BLaER1 treated with 17β-estradiol and CSF1 and Interleukin-3, amounts not matched to agents 10 nM and 100 nM (cell line): ENCODE results near the gene TRDMT1.

Experiments used
- H3K27ac ChIP-seq, 11 experiments: shearing (Covaris generic); formaldehyde crosslinking; 2 replicates each; pipeline ENCODE4 v1.8.1; 2022
- H3K27me3 ChIP-seq, 11 experiments: shearing (Covaris generic); formaldehyde crosslinking; 2 replicates each; pipeline ENCODE4 v1.8.1; 2022
- H3K36me3 ChIP-seq, 11 experiments: shearing (Covaris generic); formaldehyde crosslinking; 2 replicates each; pipeline ENCODE4 v1.8.1; 2022
- H3K4me1 ChIP-seq, 10 experiments: shearing (Covaris generic); formaldehyde crosslinking; 2 replicates each; pipeline ENCODE4 v1.8.1; 2022
- H3K4me2 ChIP-seq, 11 experiments: shearing (Covaris generic); formaldehyde crosslinking; 2 replicates each; pipeline ENCODE4 v1.8.1; 2022
- H3K4me3 ChIP-seq, 10 experiments: shearing (Covaris generic); formaldehyde crosslinking; 2 replicates each; pipeline ENCODE4 v1.8.1; 2022
- H3K9ac ChIP-seq, 11 experiments: shearing (Covaris generic); formaldehyde crosslinking; 2 replicates each; pipeline ENCODE4 v1.8.1; 2022
- H3K9me3 ChIP-seq, 11 experiments: shearing (Covaris generic); formaldehyde crosslinking; replicated peaks in 1 of 11; 2 replicates each; pipeline ENCODE4 v1.8.1; 2022
- H4K20me1 ChIP-seq, 11 experiments: shearing (Covaris generic); formaldehyde crosslinking; 2 replicates each; pipeline ENCODE4 v1.8.1; 2022
- Cebpa-rat ChIP-seq, 11 experiments: shearing (Covaris generic); IDR thresholded peaks; 2 replicates each; pipeline ENCODE4 v1.8.1; 2022

TRDMT1 gene

GRCh38 chr10:17200912-17201793 lies at the start of gene TRDMT1:
TRDMT1 (minus strand) TSS chr10:17201672; CDS start chr10:17201634, 38 bp downstream.
- Histone ChIP-seq H3K4me2 (peak within 1 kb of the TSS; percentile 71 to 88 (median 82)), H3K4me1 (peaks cover 18 to 29% (median 22%) of the 10 kb centered on the region in 10 experiments), H3K9me3 (peaks cover 0 to 5% (median 0%) of the 10 kb centered on the region in 11 experiments; a peak in 2 of 22 replicates), H3K27me3 (no peaks in the 10 kb centered on the region), H4K20me1 (no peaks in the 10 kb centered on the region), H3K27ac (peak within 1 kb of the TSS; percentile 91 to 98 (median 97)), H3K4me3 (peak within 1 kb of the TSS; percentile 64 to 84 (median 80)), H3K9ac (peak within 1 kb of the TSS; percentile 89 to 96 (median 96)), H3K36me3 (no peaks in the 10 kb centered on the region)
- no peak for TF ChIP-seq Cebpa-rat (IDR thresholded peaks at IDR 0.05)

DNA sequence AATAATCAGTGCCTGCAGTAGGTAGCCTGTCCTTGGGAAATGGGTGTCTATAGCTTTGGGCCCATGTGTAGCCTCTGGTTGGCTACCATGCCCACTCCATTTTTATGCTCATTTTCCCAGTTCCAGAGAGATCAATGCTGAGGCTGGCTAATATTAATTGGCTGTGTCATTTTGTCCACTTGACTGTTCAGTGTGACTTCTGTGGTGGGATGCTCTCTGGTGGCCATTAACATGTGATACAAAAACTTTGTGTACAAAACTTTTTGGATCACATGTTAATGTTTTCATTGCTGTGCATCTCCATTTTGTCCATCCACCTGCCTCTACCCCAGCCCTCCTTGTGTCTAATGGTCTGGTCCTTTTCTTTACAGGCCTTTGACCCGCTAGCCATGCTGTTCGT lies 49.3 kb upstream of the TRDMT1 start:
- Histone ChIP-seq H3K27me3 (no peaks in the 10 kb centered on the region), H3K9ac (no peak overlapping the region), H3K4me1 (peaks cover 0 to 11% (median 8%) of the 10 kb centered on the region in 10 experiments; a peak in 13 of 20 replicates), H3K4me2 (no peak overlapping the region), H3K36me3 (0 out of 22 replicates have a peak, but pooled peaks cover 0 to 7% (median 0%) of the 10 kb centered on the region in 11 experiments), H4K20me1 (no peaks in the 10 kb centered on the region), H3K27ac (no peak overlapping the region), H3K9me3 (peaks cover 35 to 59% (median 44%) of the 10 kb centered on the region in 11 experiments), H3K4me3 (no peak overlapping the region)
- TF ChIP-seq Cebpa-rat (IDR thresholded peaks at IDR 0.05), result no peak

DNA sequence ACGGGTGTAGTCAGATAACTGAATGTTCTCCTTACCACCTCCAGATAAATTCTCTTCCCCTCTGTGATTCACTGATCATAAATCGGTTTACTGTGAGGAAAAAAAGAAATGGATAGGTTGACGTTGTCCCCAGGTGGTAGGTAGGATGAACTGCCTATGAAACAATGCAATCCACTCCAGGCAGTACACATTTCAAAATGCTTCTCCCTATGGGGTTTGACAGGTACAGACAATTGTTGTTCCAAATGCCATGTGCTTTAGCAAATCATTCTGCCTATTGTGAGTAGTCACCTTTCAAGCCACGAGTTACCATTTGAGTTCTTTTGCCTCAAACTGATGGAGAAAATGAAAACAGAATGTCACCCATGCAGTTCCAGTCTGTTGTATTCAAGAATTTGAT lies 48.3 kb upstream of the TRDMT1 start:
- TF ChIP-seq Cebpa-rat (IDR thresholded peaks at IDR 0.05), result no peak
- H3K27me3 ChIP-seq, result no peaks in the 10 kb centered on the region
- no peak overlapping the region for H3K4me3 ChIP-seq
- no peak overlapping the region for H3K4me2 ChIP-seq
- peaks cover 26 to 50% (median 36%) of the 10 kb centered on the region in 11 experiments for H3K9me3 ChIP-seq
- H3K36me3 ChIP-seq, result 0 out of 22 replicates have a peak, but pooled peaks cover 0 to 7% (median 0%) of the 10 kb centered on the region in 11 experiments
- H3K4me1 ChIP-seq, result peaks cover 0 to 2% (median under 1%) of the 10 kb centered on the region in 10 experiments; a peak in 9 of 20 replicates
- H4K20me1 ChIP-seq, result no peaks in the 10 kb centered on the region
- no peak overlapping the region for H3K9ac ChIP-seq
- no peak overlapping the region for H3K27ac ChIP-seq

GRCh38 chr10:17248964-17249363 lies 47.5 kb upstream of the TRDMT1 start:
- TF ChIP-seq Cebpa-rat (IDR thresholded peaks at IDR 0.05), result no peak
- no peak overlapping the region for H3K27ac ChIP-seq
- H3K36me3 ChIP-seq, result 0 out of 22 replicates have a peak, but pooled peaks cover 0 to 7% (median 0%) of the 10 kb centered on the region in 11 experiments
- H3K4me3 ChIP-seq, result no peak overlapping the region
- no peak overlapping the region for H3K4me2 ChIP-seq
- peaks cover 17 to 41% (median 28%) of the 10 kb centered on the region in 11 experiments for H3K9me3 ChIP-seq
- H4K20me1 ChIP-seq, result no peaks in the 10 kb centered on the region
- H3K27me3 ChIP-seq, result no peaks in the 10 kb centered on the region
- H3K4me1 ChIP-seq, result no peaks in the 10 kb centered on the region
- no peak overlapping the region for H3K9ac ChIP-seq

DNA sequence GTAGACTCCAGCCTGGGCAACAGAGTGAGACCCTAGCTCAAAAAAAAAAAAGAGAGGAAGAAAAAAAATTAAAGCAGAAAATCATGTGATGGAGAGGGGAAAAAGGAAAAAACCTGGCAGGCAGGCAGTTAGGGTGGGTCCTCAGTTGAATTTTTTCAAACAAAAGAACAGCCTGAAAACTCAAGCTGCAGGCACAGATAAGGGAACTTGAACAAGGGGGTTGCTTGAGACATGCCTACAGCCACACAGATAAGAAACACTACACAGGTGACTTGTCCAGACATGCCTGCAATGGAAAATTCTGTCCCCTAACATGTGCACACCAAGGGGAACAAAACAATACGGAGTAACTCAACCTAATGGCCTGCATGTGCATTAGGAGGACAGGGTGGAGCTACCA lies 45.7 kb upstream of the TRDMT1 start:
- H3K9ac ChIP-seq, result no peak overlapping the region
- TF ChIP-seq Cebpa-rat (IDR thresholded peaks at IDR 0.05), result no peak
- H3K36me3 ChIP-seq, result 0 out of 22 replicates have a peak, but pooled peaks cover 0 to 7% (median 0%) of the 10 kb centered on the region in 11 experiments

GRCh38 chr10:17244700-17245365 lies 43.4 kb upstream of the TRDMT1 start:
- no peak for TF ChIP-seq Cebpa-rat (IDR thresholded peaks at IDR 0.05)
- Histone ChIP-seq H3K27ac (no peak overlapping the region), H3K9me3 (peaks cover 11 to 23% (median 16%) of the 10 kb centered on the region in 11 experiments), H3K4me1 (no peaks in the 10 kb centered on the region), H4K20me1 (peaks cover 0 to 2% (median 0%) of the 10 kb centered on the region in 11 experiments; a peak in 1 of 22 replicates), H3K9ac (no peak overlapping the region), H3K36me3 (0 out of 22 replicates have a peak, but pooled peaks cover 0 to 7% (median 0%) of the 10 kb centered on the region in 11 experiments), H3K4me2 (no peak overlapping the region), H3K27me3 (no peaks in the 10 kb centered on the region), H3K4me3 (no peak overlapping the region)

More for the DNA sequence above, 45.7 kb upstream of the TRDMT1 start:
- no peaks in the 10 kb centered on the region for H4K20me1 ChIP-seq
- H3K27ac ChIP-seq, result no peak overlapping the region
- no peak overlapping the region for H3K4me3 ChIP-seq
- H3K4me2 ChIP-seq, result no peak overlapping the region
- no peaks in the 10 kb centered on the region for H3K4me1 ChIP-seq
- no peaks in the 10 kb centered on the region for H3K27me3 ChIP-seq
- peaks cover 11 to 24% (median 16%) of the 10 kb centered on the region in 11 experiments for H3K9me3 ChIP-seq

DNA sequence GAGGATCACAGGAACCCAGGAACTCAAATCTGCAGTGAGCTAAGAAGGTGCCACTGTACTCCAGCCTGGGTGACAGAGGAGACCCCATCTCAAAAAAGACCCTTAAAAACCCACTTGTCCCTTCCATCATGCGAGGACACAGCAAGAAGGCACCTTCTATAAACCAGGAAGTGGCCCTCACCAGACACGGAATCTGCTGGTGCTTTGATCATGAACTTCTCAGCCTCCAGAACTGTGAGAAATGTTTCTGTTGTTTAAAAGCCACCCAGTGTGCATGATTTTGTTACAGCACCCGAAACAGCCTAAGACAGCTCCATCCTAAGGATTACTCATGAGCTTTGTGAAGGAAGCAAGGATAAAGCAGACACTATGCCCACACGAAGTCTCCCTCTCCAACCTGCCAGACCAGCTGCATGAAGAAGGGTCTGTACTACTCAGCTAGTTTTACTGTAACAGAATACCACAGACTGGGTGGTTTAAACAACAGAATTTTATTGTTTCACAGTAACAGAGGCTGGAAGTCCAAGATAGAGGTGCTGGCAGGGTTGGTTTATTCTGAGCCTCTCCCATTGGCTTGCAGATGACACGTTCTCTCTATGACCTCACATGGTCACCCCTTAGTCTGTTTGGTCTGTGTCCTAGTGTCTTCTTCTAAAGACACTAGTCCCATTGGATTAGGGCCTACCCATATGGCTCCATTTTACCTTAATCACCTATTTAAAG lies 40.3 kb upstream of the TRDMT1 start:
- Histone ChIP-seq H3K36me3 (peaks cover 14 to 17% (median 16%) of the 10 kb centered on the region in 11 experiments), H3K4me3 (no peak overlapping the region), H3K4me1 (no peaks in the 10 kb centered on the region), H3K27me3 (no peaks in the 10 kb centered on the region), H3K9ac (no peak overlapping the region), H3K9me3 (peaks cover under 1 to 10% (median 1%) of the 10 kb centered on the region in 11 experiments; a peak in 15 of 22 replicates), H3K4me2 (no peak overlapping the region), H4K20me1 (peaks cover 4 to 30% (median 20%) of the 10 kb centered on the region in 11 experiments; a peak in 20 of 22 replicates), H3K27ac (no peak overlapping the region)
- TF ChIP-seq Cebpa-rat (IDR thresholded peaks at IDR 0.05), result no peak

DNA sequence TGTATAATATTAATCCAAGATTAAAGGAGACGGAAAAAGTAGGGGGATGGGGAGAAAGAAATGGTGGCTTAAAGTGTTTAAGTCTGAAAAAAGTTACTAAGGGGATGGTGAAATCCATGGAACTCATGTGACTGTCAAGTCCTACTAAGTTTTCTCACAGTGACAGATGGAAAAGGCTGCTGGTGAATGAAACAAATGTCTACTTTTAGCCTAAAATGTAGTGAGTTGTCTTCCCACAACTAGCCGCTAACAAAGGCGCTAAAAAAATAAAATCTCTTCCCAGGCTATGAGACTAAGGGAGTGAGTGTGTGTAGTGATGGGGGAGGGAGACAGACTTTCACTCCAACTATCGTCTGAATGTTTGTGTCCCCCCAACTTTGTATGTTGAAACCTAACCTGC lies 39.1 kb upstream of the TRDMT1 start:
- no peak overlapping the region for H3K4me3 ChIP-seq
- TF ChIP-seq Cebpa-rat (IDR thresholded peaks at IDR 0.05), result no peak
- H3K4me1 ChIP-seq, result peaks cover 0 to 9% (median 0%) of the 10 kb centered on the region in 10 experiments; a peak in 4 of 20 replicates
- H3K36me3 ChIP-seq, result peaks cover 25 to 29% (median 27%) of the 10 kb centered on the region in 11 experiments
- no peak overlapping the region for H3K4me2 ChIP-seq
- no peaks in the 10 kb centered on the region for H3K27me3 ChIP-seq
- no peak overlapping the region for H3K9ac ChIP-seq
- peaks cover 15 to 42% (median 32%) of the 10 kb centered on the region in 11 experiments for H4K20me1 ChIP-seq
- no peak overlapping the region for H3K27ac ChIP-seq
- H3K9me3 ChIP-seq, result no peaks in the 10 kb centered on the region
